HG03439 (cell line): ENCODE data around the gene PAK2.
A peak's percentile ranks its signal among the peaks of the same experiment; 100 is the strongest.
"Not testable (repeated sequence)": the region's sequence is repeated elsewhere in the genome, so short reads cannot be mapped to it uniquely, and the experiment has no call there.

ENCODE experiments used
- ATAC-seq: cut with Tn5 transposase; IDR thresholded peaks from one replicate; pipeline ENCODE4 v1.9.1; 2021; ENCODE audit warnings: mild to moderate bottlenecking, moderate library complexity; ENCODE audit not compliant: unreplicated experiment

The PAK2 gene

GRCh38 chr3:196839351-196839750 is 99.7 kb downstream of the PAK2 start:
- not testable (repeated sequence) for ATAC-seq

GRCh38 chr3:196842567-196843434 is 103.1 kb downstream of the PAK2 start:
- no peak for ATAC-seq

- ATAC-seq = no peak
Observed at GRCh38 chr3:196843435-196844110, 103.9 kb downstream of the PAK2 start.

- not testable (repeated sequence) for ATAC-seq
Observed at GRCh38 chr3:196844235-196845219, 104.9 kb downstream of the PAK2 start.

GRCh38 chr3:196848375-196848774 is 108.7 kb downstream of the PAK2 start:
- not testable (repeated sequence) for ATAC-seq

GRCh38 chr3:196849180-196849741 is 109.6 kb downstream of the PAK2 start:
- no peak for ATAC-seq

GRCh38 chr3:196863000-196863399 is 123.3 kb downstream of the PAK2 start:
- not testable (repeated sequence) for ATAC-seq

- ATAC-seq = no peak
Observed at GRCh38 chr3:196867155-196867506, 127.5 kb downstream of the PAK2 start.

GRCh38 chr3:196867507-196868296 is 128.0 kb downstream of the PAK2 start, which contains the start of gene SENP5:
TSS of gene SENP5 (plus strand) at chr3:196867920. CDS start at chr3:196885182, 17,262 bp downstream.
- ATAC-seq = peak; percentile 92

- peak; percentile 20 for ATAC-seq
Observed at GRCh38 chr3:196868297-196868661, 128.6 kb downstream of the PAK2 start.

- ATAC-seq = no peak
Observed at GRCh38 chr3:196872316-196872715, 132.7 kb downstream of the PAK2 start.

- ATAC-seq = not testable (repeated sequence)
Observed at GRCh38 chr3:196874511-196875094, 134.9 kb downstream of the PAK2 start.

- no peak for ATAC-seq
Observed at GRCh38 chr3:196875258-196875657, 135.6 kb downstream of the PAK2 start.
